Inflammatory macrophage treated with lipopolysaccharide for 1 hour (primary cell): ENCODE data around the gene SENP6.
"Not testable (repeated sequence)": the region's sequence is repeated elsewhere in the genome, so short reads cannot be mapped to it uniquely, and the experiment has no call there.

ENCODE experiments used
- DNase-seq, 2 donors: peaks; one replicate each; pipeline ENCODE4 v3.0.0-alpha.2; 2020 to 2022

Gene SENP6

GRCh38 chr6:75608956-75609533 is 7.4 kb downstream of the SENP6 start:
- peak; percentile 45 to 57 for DNase-seq

GRCh38 chr6:75609639-75610590 is 8.2 kb downstream of the SENP6 start:
- DNase-seq: peak in 1 of 2 donors; percentile 12

- DNase-seq: no peak
These were observed 9.5 kb downstream of the SENP6 start for GRCh38 chr6:75611011-75611701.

- DNase-seq: peak in 1 of 2 donors; percentile 13
These were observed 10.2 kb downstream of the SENP6 start for GRCh38 chr6:75611702-75612375.

GRCh38 chr6:75612434-75612833 is 10.8 kb downstream of the SENP6 start:
- DNase-seq: no peak

GRCh38 chr6:75613056-75613501 is 11.4 kb downstream of the SENP6 start:
- no peak for DNase-seq

GRCh38 chr6:75618437-75618836 is 16.8 kb downstream of the SENP6 start:
- no peak for DNase-seq

GRCh38 chr6:75619230-75619899 is 17.7 kb downstream of the SENP6 start:
- no peak for DNase-seq

- DNase-seq: no peak
These were observed 19.0 kb downstream of the SENP6 start for GRCh38 chr6:75620381-75621304.

- no peak for DNase-seq
These were observed 20.2 kb downstream of the SENP6 start for GRCh38 chr6:75621846-75622245.

GRCh38 chr6:75623491-75623890 is 21.8 kb downstream of the SENP6 start:
- DNase-seq: no peak

GRCh38 chr6:75624335-75624734 is 22.7 kb downstream of the SENP6 start:
- no peak for DNase-seq

- no peak for DNase-seq
These were observed 23.3 kb downstream of the SENP6 start for GRCh38 chr6:75624988-75625387.

- no peak for DNase-seq
These were observed 24.9 kb downstream of the SENP6 start for GRCh38 chr6:75626561-75626960.

GRCh38 chr6:75627708-75628107 is 26.0 kb downstream of the SENP6 start:
- DNase-seq: not testable (repeated sequence)

GRCh38 chr6:75631859-75632635 is 30.4 kb downstream of the SENP6 start:
- DNase-seq: no peak

- DNase-seq: no peak
These were observed 31.4 kb downstream of the SENP6 start for GRCh38 chr6:75633045-75633444.

- no peak for DNase-seq
These were observed 40.6 kb downstream of the SENP6 start for GRCh38 chr6:75642311-75642710.

- DNase-seq: no peak
These were observed 41.5 kb downstream of the SENP6 start for GRCh38 chr6:75643173-75643572.

- no peak for DNase-seq
These were observed 54.8 kb downstream of the SENP6 start for GRCh38 chr6:75656479-75656878.
